ENCODE measurements around the gene SREBF1. TPM values are rescaled to one million over a fixed set of nuclear protein-coding genes. Genes with fewer than 3 reads are reported as not detected.

Gene SREBF1
- total RNA-seq, result 10 to 100 TPM; 55.8 to 73.5 TPM

DNA sequence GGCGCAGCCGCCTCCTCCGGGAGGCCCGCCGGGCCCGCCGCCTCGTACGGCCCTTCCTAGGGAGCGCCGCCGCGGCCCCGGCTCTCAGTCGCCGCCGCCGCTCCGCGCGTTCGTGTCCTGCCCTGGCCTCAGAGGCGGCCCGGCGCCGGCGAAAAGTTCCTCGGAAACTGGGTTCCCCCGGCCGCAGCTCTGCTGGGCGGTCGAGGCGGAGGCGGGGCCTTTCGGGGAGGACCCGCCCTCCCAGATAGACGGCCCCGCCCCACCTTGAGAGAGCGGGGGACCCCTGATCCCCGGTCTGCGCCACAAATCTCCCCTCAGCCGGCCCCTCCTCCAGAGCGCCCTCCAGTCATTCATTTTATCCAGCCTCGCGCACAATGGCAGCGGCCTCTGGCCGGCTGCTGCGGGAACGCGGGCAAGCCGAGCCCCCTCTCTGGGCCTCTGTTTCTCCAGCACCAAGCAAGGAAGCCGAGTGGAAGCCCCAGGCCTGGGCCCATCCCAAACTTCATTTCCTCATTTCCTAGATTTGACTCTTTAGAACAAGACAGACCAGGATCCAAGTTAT lies at the start of gene SREBF1:
TSS of gene SREBF1 (minus strand) at position 169 of the 562 bp plus-strand sequence. CDS start 169 bp downstream, outside the sequence.
- no peaks in the 10 kb centered on the region for H3K27me3 Mint-ChIP-seq
- no peaks in the 10 kb centered on the region for H3K9me3 Mint-ChIP-seq
- ATAC-seq (peak; percentile 53 to 66), DNase-seq (ENCODE audit: low spot score) (peak; percentile 73)
- H3K27ac Mint-ChIP-seq, result peak within 1 kb of the TSS; percentile 85 to 91
- H3K4me3 Mint-ChIP-seq, result peak within 1 kb of the TSS; percentile 92
- H3K36me3 Mint-ChIP-seq, result no peaks in the 10 kb centered on the region
- peaks cover 36 to 41% of the 10 kb centered on the region in 2 donors for H3K4me1 Mint-ChIP-seq (ENCODE audit: low read depth in 2 of 2)

DNA sequence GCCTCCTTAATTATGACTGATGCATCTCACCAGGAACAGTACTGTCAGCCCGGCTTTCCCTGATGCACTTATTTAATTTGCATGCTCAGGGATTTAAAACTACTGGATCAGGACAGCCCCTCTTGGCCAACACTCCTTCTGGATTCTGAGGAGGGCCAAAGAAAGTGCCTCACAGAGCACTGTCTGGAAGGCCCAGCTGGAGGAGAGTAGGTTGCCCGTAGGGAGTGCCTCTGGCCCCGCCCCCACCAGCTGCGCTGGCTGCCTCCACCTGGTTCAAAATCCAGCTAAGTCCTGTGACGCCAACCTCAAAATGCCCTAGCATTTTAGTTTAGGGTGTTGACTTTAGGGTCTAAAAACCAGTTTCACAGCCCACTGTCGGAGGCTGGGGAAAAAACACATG lies 49.4 kb upstream of the SREBF1 start:
- Mint-ChIP-seq H3K36me3 (no peaks in the 10 kb centered on the region), H3K27ac (no peak overlapping the region), H3K9me3 (no peaks in the 10 kb centered on the region), H3K4me1 (ENCODE audit: low read depth in 2 of 2) (peaks cover 0 to 4% of the 10 kb centered on the region in 2 donors), H3K27me3 (no peaks in the 10 kb centered on the region), H3K4me3 (no peak overlapping the region)
- ATAC-seq (no peak), DNase-seq (ENCODE audit: low spot score) (no peak)

DNA sequence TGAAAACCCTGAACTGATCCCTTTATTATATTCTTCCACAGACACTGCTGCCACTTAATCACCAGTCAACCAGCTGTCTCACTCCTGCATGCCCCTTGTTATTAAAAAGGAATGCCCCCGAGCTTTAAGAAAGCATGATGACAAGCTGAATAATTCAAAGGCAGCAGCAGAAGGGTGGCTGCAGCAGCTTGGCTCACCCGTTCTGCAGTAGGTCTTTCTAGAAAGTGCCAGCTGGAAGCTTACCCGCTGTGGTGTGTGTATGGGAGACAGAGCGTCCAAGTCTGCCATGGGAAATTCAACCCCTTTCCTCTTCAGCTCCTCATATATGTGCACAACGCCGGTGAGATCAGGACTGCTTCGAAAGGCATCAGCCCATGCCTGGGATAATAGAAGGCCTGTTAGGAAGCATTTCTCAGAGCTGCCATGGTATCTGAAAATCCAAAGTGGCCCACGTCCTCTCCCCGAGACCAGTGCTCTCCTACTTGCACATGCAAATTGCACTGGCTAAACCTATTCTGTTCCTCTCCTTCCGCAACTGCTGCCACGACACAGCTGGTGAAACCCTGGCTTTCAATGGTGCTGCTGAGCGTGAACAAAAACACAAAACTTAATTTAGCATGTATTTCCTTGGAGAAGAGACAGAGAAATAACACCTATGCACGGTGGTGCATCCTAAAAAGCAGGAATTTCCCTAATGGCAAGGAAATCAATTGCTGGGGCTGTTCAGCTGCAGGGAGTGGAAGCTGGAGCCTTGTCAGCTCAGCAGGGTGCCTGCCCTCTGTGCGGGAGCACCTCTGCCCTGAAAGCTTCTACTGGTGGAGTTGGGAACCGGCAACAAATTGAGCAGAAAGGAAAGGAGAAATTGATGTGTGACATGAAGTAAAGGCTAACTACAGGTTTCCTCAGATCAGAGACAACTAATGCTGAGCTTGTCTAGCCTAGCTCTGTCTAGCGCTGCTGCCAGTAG lies 47.9 kb upstream of the SREBF1 start:
- DNase-seq (ENCODE audit: low spot score) (no peak), ATAC-seq (no peak)
- no peak overlapping the region for H3K27ac Mint-ChIP-seq
- H3K9me3 Mint-ChIP-seq, result no peaks in the 10 kb centered on the region
- no peak overlapping the region for H3K4me3 Mint-ChIP-seq
- H3K4me1 Mint-ChIP-seq (ENCODE audit: low read depth in 2 of 2), result no peaks in the 10 kb centered on the region
- H3K27me3 Mint-ChIP-seq, result no peaks in the 10 kb centered on the region
- no peaks in the 10 kb centered on the region for H3K36me3 Mint-ChIP-seq

DNA sequence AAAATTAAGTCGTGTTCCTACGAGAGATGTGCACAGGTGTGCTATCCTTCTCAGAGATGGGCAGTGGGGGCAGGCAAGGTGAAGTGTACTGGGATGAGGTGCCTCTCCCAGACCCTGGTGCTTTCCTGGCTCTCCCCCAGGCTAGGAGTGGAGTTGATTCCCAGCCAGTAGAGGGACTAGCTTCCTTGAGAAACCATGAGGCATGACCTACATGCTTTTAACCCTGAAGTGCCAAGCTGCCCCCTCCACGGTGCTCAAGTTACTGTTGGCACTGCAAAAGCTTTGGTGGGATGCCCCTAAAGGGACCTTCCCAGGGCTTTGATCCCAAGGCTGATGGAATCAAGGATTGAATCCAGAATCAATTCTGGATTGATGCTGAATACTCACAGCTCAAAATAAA lies 47.0 kb upstream of the SREBF1 start:
- H3K27me3 Mint-ChIP-seq, result no peaks in the 10 kb centered on the region

DNA sequence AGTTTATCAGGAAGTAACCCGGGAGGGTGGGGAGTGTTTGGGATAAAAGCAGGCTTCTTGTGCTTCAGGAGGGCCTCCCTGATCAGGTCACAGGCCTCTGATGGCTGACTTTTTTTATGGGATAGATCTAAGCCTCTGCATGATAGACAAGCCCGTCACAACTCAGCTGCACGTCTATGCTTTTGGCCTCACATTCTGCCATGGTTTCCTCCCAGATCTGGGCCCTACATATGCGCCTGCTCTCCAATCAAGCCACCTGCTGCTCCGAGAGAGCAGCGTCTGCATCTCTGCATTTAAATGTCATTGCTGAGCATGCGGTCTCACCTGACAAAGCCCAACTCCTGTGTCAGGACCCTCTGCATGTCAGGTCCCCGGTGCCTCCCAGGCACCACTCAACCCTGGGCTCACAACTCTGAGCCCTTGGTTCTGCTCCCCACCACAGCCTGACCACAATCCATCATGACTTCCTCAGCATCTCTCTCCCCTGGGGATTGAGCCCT lies 45.3 kb upstream of the SREBF1 start:
- Mint-ChIP-seq H3K4me3 (no peak overlapping the region), H3K9me3 (no peaks in the 10 kb centered on the region), H3K27ac (no peak overlapping the region), H3K4me1 (ENCODE audit: low read depth in 2 of 2) (no peaks in the 10 kb centered on the region), H3K36me3 (no peaks in the 10 kb centered on the region), H3K27me3 (no peaks in the 10 kb centered on the region)
- DNase-seq (ENCODE audit: low spot score), result no peak
- no peak for ATAC-seq

More for the DNA sequence above, 47.0 kb upstream of the SREBF1 start:
- DNase-seq (ENCODE audit: low spot score), result no peak
- ATAC-seq, result no peak
- no peak overlapping the region for H3K4me3 Mint-ChIP-seq
- H3K36me3 Mint-ChIP-seq, result no peaks in the 10 kb centered on the region
- H3K4me1 Mint-ChIP-seq (ENCODE audit: low read depth in 2 of 2), result no peaks in the 10 kb centered on the region
- no peaks in the 10 kb centered on the region for H3K9me3 Mint-ChIP-seq
- H3K27ac Mint-ChIP-seq, result no peak overlapping the region

DNA sequence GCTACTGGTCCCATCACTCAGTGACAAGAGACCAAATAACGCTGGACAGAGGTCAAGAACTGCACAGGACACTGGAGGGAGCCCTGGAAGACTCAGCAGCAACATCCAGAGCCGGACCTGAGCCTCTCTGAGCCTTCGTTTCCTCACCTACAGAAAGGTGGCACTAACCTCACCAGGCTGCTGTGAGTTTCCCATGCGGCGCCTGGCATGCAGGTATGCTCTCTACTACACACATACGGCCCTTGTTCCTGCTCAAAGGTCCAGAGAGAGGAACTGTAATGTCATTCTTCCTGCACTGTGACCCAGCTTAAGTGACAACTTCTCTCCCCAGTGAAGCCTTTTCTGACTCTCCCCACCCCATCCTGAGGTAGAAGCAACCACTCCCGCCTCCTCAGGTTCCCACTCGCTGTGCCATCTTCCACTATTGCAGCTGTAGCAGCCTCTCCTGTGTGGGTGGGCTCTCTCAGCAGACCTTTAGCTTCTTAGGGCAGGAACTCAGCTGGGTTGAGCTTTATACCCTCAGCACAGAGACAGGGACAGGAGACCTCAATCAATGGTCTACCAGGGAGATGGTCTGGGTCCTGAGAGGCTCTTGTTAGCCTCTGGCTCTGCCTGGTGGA lies 43.9 kb upstream of the SREBF1 start:
- ATAC-seq, result no peak
- Mint-ChIP-seq H3K27ac (no peak overlapping the region), H3K4me1 (ENCODE audit: low read depth in 2 of 2) (no peaks in the 10 kb centered on the region), H3K9me3 (no peaks in the 10 kb centered on the region), H3K36me3 (no peaks in the 10 kb centered on the region), H3K4me3 (no peak overlapping the region), H3K27me3 (no peaks in the 10 kb centered on the region)
- no peak for DNase-seq (ENCODE audit: low spot score)

DNA sequence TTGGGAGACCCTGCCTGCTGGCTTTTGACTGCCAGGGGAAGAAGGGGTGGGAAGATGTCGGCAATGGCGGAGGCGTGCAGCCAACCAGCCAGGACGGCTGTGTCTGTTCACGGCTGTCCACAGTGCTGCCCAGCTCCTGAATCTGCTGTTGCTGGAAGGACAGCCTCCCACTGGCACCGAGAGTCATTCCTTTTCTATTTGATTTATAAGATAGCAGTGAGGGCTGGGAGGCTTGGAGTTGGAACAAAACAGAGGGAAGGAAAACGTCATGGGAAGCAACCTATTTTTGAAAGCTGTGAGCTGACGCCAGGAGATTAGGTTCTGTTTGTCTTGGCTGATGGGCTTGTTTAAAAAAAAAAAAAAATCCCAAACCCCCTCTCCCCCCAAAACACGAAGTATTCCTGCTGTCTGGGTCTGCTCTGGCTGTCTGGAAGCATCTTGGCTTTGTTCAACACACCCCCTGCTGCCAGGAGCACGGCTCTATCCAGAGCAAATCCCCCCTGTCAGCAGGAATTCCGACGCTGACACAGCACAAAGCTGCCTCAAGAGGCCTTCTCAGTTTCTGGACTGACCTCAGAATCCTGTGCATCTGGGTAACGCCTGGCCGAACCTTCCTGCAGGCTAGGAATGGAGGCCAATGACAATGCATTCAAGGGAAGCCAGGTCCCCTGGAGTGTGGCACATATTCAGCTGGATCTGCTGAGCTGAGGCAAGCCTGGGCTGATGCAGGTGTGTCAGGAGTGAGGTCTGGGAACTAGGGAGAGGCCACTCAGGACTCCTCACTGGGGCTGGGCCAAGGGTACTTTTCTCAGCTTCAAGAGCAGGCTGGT lies 41.0 kb upstream of the SREBF1 start:
- Mint-ChIP-seq H3K36me3 (no peaks in the 10 kb centered on the region), H3K9me3 (no peaks in the 10 kb centered on the region), H3K4me3 (no peak overlapping the region), H3K27me3 (no peaks in the 10 kb centered on the region), H3K4me1 (ENCODE audit: low read depth in 2 of 2) (no peaks in the 10 kb centered on the region), H3K27ac (no peak overlapping the region)
- ATAC-seq (no peak), DNase-seq (ENCODE audit: low spot score) (no peak)

DNA sequence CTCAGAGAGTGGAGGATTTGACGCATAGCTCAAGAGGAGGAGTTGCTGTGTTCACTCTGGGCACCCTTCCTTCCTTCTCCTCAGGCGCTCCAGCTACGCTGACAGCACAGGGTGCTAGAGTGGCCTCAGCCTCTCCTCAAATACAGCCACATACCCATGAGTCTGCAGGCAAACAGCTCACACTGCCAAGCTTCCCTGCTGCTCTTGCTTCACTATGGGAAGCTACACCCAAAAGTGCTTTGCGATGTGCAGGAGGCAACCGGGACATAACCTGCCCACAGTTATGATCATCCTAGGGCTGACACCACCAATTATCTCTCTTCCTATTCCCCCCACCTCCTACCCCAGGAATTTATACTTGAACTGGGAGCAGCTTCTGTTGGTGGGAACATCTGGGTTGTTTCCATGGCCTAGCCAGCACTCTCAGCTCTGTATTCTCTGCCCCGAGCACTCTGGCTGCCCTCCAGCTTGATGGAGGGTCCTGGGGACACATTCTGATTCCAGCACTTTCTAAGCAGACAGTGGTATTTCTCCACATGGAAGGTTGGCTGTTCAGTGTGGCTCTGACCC lies 40.3 kb upstream of the SREBF1 start:
- Mint-ChIP-seq H3K27ac (no peak overlapping the region), H3K9me3 (no peaks in the 10 kb centered on the region), H3K27me3 (no peaks in the 10 kb centered on the region), H3K36me3 (no peaks in the 10 kb centered on the region), H3K4me3 (no peak overlapping the region), H3K4me1 (ENCODE audit: low read depth in 2 of 2) (no peaks in the 10 kb centered on the region)
- DNase-seq (ENCODE audit: low spot score) (no peak), ATAC-seq (no peak)

DNA sequence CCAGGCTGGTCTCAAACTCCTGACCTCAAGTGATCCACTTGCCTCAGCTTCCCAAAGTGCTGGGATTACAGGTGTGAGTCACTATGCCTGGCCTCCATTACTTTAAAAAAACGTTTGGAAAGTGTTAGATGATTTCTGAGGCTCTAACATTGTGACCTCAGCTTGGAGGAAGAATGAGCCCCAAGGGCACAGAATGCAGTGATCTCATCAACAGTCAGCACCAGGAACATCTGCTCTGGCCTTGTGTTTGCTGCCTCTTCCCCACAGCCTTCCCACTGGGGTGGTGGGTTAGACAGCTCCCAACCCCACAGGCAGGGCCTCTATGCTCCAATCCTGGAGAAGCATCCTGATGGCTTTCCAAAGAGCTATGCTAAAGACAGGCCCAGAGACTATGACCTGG lies 37.7 kb upstream of the SREBF1 start:
- DNase-seq (ENCODE audit: low spot score) (no peak), ATAC-seq (no peak)
- Mint-ChIP-seq H3K4me1 (ENCODE audit: low read depth in 2 of 2) (no peaks in the 10 kb centered on the region), H3K27ac (no peak overlapping the region), H3K4me3 (no peak overlapping the region), H3K36me3 (no peaks in the 10 kb centered on the region), H3K9me3 (no peaks in the 10 kb centered on the region), H3K27me3 (no peaks in the 10 kb centered on the region)

DNA sequence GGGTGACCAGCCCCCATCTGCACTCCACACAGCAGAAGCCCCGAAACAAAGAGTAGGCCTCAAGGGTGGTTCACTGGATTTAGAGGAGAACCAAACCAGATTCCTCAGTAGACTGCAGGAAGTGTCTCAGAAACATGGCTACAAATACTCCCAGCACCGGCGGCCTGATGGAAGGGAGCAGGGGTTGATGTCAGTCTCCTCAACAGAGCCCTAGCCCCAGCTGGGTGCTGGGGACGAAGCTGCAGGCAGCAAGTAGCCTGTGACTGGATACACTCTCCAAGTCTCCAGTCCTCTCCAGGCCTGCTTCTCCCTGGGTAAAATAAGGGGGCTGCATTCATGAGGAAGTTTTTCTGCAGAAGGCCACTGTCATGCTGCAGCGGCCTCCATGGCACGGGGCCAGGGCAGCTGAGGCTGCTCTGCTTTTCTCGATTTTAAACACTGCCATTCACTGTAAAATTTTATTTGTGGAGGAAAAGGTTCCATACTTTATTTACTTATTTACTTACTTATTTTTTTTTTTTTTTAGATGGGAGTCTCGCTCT lies 36.7 kb upstream of the SREBF1 start:
- no peaks in the 10 kb centered on the region for H3K36me3 Mint-ChIP-seq
- ATAC-seq, result no peak
- H3K4me1 Mint-ChIP-seq (ENCODE audit: low read depth in 2 of 2), result no peaks in the 10 kb centered on the region
- DNase-seq (ENCODE audit: low spot score), result no peak
- H3K4me3 Mint-ChIP-seq, result no peak overlapping the region
- H3K9me3 Mint-ChIP-seq, result no peaks in the 10 kb centered on the region
- no peaks in the 10 kb centered on the region for H3K27me3 Mint-ChIP-seq
- no peak overlapping the region for H3K27ac Mint-ChIP-seq

DNA sequence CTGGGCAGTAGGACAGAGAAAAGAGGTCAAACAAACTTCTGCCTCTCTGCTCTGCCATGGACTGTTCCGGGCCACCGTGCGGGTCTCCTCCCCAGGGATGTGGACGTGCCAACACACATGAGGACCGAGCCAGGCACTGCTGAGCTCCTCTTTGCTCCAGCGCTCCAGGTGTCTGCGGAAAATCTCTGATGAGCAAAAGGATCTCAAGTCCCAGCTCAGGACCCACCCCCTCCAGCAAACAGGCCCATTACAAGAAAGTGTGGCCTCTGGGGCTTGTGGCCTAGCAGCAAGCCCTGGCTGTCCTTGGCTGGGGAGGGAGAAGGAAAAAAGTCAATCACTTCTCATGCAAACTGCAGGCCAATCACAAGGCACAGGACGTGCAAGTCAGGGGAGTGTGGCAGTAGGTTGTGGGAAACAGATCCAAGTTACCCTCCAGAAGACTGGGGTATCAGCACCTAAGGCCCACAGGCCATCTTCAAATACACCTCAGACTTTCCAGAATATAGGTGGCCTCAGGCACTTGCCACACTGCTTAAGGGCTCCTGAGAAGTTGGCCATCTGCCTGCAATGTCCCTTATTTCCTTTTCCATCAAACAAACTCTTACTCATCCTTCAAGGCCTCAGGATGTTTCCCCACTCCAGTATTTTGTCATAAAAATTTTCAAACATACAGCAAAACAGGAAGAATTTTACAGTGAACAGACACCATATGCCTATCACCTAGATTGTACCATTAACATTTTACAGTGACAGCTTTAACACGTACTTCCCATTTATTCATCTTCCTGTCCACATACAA lies 36.0 kb upstream of the SREBF1 start:
- Mint-ChIP-seq H3K27ac (no peak overlapping the region), H3K4me3 (no peak overlapping the region), H3K4me1 (ENCODE audit: low read depth in 2 of 2) (no peaks in the 10 kb centered on the region), H3K36me3 (no peaks in the 10 kb centered on the region), H3K27me3 (no peaks in the 10 kb centered on the region), H3K9me3 (no peaks in the 10 kb centered on the region)
- no peak for DNase-seq (ENCODE audit: low spot score)
- no peak for ATAC-seq

DNA sequence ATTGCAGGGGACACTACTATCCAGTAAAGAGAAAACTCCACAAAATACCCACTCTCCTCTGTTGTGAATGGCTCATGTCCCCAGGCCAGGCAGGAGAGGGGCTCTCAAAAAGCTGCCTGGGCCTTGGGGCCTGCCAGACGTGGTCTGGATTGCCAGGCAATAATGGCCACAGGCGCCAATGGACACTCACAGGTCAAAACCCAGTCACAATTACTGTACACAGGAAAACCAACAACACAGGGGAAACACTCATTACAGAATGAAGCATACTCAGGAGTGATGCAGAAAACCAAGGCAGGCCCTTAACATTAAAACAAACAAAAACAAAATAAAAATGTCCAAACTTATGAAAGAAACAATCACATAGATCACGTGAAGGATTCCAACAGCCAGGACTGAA lies 35.1 kb upstream of the SREBF1 start:
- H3K27me3 Mint-ChIP-seq, result no peaks in the 10 kb centered on the region
- H3K27ac Mint-ChIP-seq, result no peak overlapping the region
- H3K9me3 Mint-ChIP-seq, result no peaks in the 10 kb centered on the region
- H3K36me3 Mint-ChIP-seq, result no peaks in the 10 kb centered on the region
- no peak for ATAC-seq
- DNase-seq (ENCODE audit: low spot score), result no peak
- no peak overlapping the region for H3K4me3 Mint-ChIP-seq
- no peaks in the 10 kb centered on the region for H3K4me1 Mint-ChIP-seq (ENCODE audit: low read depth in 2 of 2)
